ENCODE data around the gene SYNPO2L.

SYNPO2L gene

GRCh38 chr10:73609116-73609515, 46.7 kb downstream of the SYNPO2L start:
- no peaks in the 10 kb centered on the region for H3K4me1 ChIP-seq (ENCODE audit: control insufficient read depth in 1 of 2, insufficient read depth in 1 of 2, low read depth in 1 of 2, low read length in 1 of 2)
- H3K4me3 ChIP-seq (ENCODE audit: low read depth in 1 of 2, low read length in 1 of 2), result no peak overlapping the region
- H3K27ac ChIP-seq, result no peak overlapping the region
- no peaks in the 10 kb centered on the region for H3K9me3 ChIP-seq
- H3K27me3 ChIP-seq, result no peaks in the 10 kb centered on the region
- no peaks in the 10 kb centered on the region for H3K36me3 ChIP-seq
- TF ChIP-seq CTCF (IDR thresholded peaks at IDR 0.05), result no peak

- H3K27me3 ChIP-seq, result no peaks in the 10 kb centered on the region
- no peaks in the 10 kb centered on the region for H3K36me3 ChIP-seq
- TF ChIP-seq CTCF (IDR thresholded peaks at IDR 0.05), result no peak
- H3K4me1 ChIP-seq (ENCODE audit: control insufficient read depth in 1 of 2, insufficient read depth in 1 of 2, low read depth in 1 of 2, low read length in 1 of 2), result no peaks in the 10 kb centered on the region
- no peak overlapping the region for H3K27ac ChIP-seq
- H3K9me3 ChIP-seq, result no peaks in the 10 kb centered on the region
- no peak overlapping the region for H3K4me3 ChIP-seq (ENCODE audit: low read depth in 1 of 2, low read length in 1 of 2)
Observed at GRCh38 chr10:73601486-73601921, 54.3 kb downstream of the SYNPO2L start.

GRCh38 chr10:73597346-73597745, 58.5 kb downstream of the SYNPO2L start:
- TF ChIP-seq CTCF (IDR thresholded peaks at IDR 0.05), result no peak
- H3K4me3 ChIP-seq (ENCODE audit: low read depth in 1 of 2, low read length in 1 of 2), result no peak overlapping the region
- no peak overlapping the region for H3K27ac ChIP-seq
- H3K9me3 ChIP-seq, result no peaks in the 10 kb centered on the region
- H3K36me3 ChIP-seq, result no peaks in the 10 kb centered on the region
- H3K4me1 ChIP-seq (ENCODE audit: control insufficient read depth in 1 of 2, insufficient read depth in 1 of 2, low read depth in 1 of 2, low read length in 1 of 2), result no peaks in the 10 kb centered on the region
- H3K27me3 ChIP-seq, result no peaks in the 10 kb centered on the region
